WTC11 (cell line): Measurements from ENCODE around the gene ZNF609. TPM values are rescaled to one million over a fixed set of nuclear protein-coding genes. Genes with fewer than 3 reads are reported as not detected.

ENCODE experiments used
- ATAC-seq: fragments of 200-7000 bp; cut with Tn5 transposase; 2 replicates; pipeline ENCODE4 v1.10.0; 2021; ENCODE audit warnings: mild to moderate bottlenecking, moderate library complexity
- CTCF ChIA-PET: fragments of 300-600 bp; sonication (Branson Sonifier 250); formaldehyde crosslinking; loops from one replicate; lab custom pipeline; 2021; ENCODE audit warnings: antibody characterized with exemption; lab: Charles Lee
- POLR2A ChIA-PET: fragments of 350-600 bp; sonication (Branson Sonifier 250); formaldehyde crosslinking; loops from one replicate; lab custom pipeline; 2021; ENCODE audit warnings: antibody characterized with exemption; lab: Charles Lee
- DNase-seq: peaks from one replicate; pipeline ENCODE4 v3.0.0; 2021; ENCODE audit warnings: low spot score
- H3K27ac Mint-ChIP-seq: 2 replicates; pipeline ENCODE4 v1.8.0; 2021; ENCODE audit warnings: mixed read lengths
- H3K27me3 Mint-ChIP-seq: 2 replicates; pipeline ENCODE4 v1.8.0; 2021; ENCODE audit warnings: low read depth, mild to moderate bottlenecking, moderate library complexity, mixed read lengths
- H3K36me3 Mint-ChIP-seq: 2 replicates; pipeline ENCODE4 v1.8.0; 2021; ENCODE audit warnings: mixed read lengths
- H3K4me1 Mint-ChIP-seq: 2 replicates; pipeline ENCODE4 v1.8.0; 2022; ENCODE audit warnings: mixed read lengths
- H3K4me3 Mint-ChIP-seq: 2 replicates; pipeline ENCODE4 v1.8.0; 2021; ENCODE audit warnings: mild to moderate bottlenecking, moderate library complexity, mixed read lengths
- H3K9me3 Mint-ChIP-seq: 2 replicates; pipeline ENCODE4 v1.8.0; 2021; ENCODE audit warnings: mixed read lengths
- MXD4 ChIP-seq: fragments of 250-450 bp; sonication (Bioruptor Pico); IDR thresholded peaks from 2 replicates; pipeline ENCODE4 v1.8.0; 2021; ENCODE audit warnings: mild to moderate bottlenecking, moderate library complexity, borderline replicate concordance
- NFATC4 ChIP-seq: fragments of 250-450 bp; sonication (Bioruptor Pico); IDR thresholded peaks from 2 replicates; pipeline ENCODE4 v1.9.0; 2021; ENCODE audit warnings: mild to moderate bottlenecking
- NR1H2 ChIP-seq: sonication (generic); formaldehyde crosslinking; IDR thresholded peaks from 2 replicates; pipeline ENCODE4 v1.9.0; 2021; ENCODE audit warnings: mild to moderate bottlenecking, moderate library complexity, missing genetic modification reagents
- TEAD1 ChIP-seq: sonication (generic); formaldehyde crosslinking; IDR thresholded peaks from 2 replicates; pipeline ENCODE4 v1.8.0; 2022; ENCODE audit warnings: mild to moderate bottlenecking, missing genetic modification reagents
- ZNF416 ChIP-seq: fragments of 250-450 bp; sonication (Bioruptor Pico); IDR thresholded peaks from 2 replicates; pipeline ENCODE4 v1.9.0; 2021; ENCODE audit warnings: mild to moderate bottlenecking, inconsistent platforms
- total RNA-seq: library from RNA; stranded (reverse); gene quantifications from 3 replicates; pipeline ENCODE4 v1.2.3, GENCODE V29; 2021
- TF ChIP-seq, protein P1 (sequence below): sonication (generic); formaldehyde crosslinking; IDR thresholded peaks from 2 replicates; pipeline ENCODE4 v1.8.1; 2022; ENCODE audit warnings: low read depth, missing genetic modification reagents, borderline replicate concordance
- TF ChIP-seq, protein P2 (sequence below): sonication (generic); formaldehyde crosslinking; IDR thresholded peaks from 2 replicates; pipeline ENCODE4 v1.8.1; 2023; ENCODE audit warnings: mild to moderate bottlenecking, missing genetic modification reagents, moderate library complexity
- TF ChIP-seq, protein P3 (sequence below): sonication (generic); formaldehyde crosslinking; conservative IDR thresholded peaks from 2 replicates; pipeline ENCODE4 v1.8.1; 2022; ENCODE audit warnings: mild to moderate bottlenecking, missing genetic modification reagents
- TF ChIP-seq, protein P4 (sequence below): sonication (generic); formaldehyde crosslinking; IDR thresholded peaks from 2 replicates; pipeline ENCODE4 v1.8.0; 2022; ENCODE audit warnings: mild to moderate bottlenecking, missing genetic modification reagents
- TF ChIP-seq, protein P5 (sequence below): sonication (generic); formaldehyde crosslinking; IDR thresholded peaks from 2 replicates; pipeline ENCODE4 v1.8.1; 2023; ENCODE audit warnings: mild to moderate bottlenecking, moderate library complexity, missing genetic modification reagents
- TF ChIP-seq, protein P6 (sequence below): fragments of 250-450 bp; sonication (Bioruptor Pico); conservative IDR thresholded peaks from 2 replicates; pipeline ENCODE4 v1.9.0; 2021; ENCODE audit warnings: mild to moderate bottlenecking

The ZNF609 gene
- total RNA-seq, 1 experiment from 2014 or later, result 47.4 TPM

DNA sequence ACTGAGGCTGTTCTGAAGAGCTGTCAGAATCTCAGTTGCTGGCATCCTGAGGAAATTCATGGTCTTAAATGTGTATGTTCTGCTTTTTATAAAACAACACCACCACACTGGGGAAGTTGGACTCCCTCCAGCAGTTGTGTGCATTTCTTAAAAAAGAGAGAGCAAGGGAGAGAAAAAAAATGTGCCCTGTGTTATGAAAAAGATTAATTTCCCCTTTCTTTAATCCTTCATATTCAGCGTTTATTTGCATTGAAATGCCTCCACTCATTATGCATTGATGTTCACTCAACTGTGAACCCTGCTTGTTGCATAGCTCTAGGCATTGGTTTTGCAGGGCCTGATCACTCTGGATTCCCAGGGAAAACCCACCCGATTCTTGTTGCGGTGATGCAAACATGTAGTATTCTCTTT is 4.4 kb upstream of the ZNF609 start:
- H3K4me3 Mint-ChIP-seq, result no peak overlapping the region
- no peak for ATAC-seq
- peak overlapping the region; percentile 69 for H3K27ac Mint-ChIP-seq
- TF ChIP-seq NFATC4 (CRISPR knock-in tag), result no peak
- DNase-seq, result no peak
- no peaks in the 10 kb centered on the region for H3K9me3 Mint-ChIP-seq
- ChIA-PET POLR2A (no interaction called here), CTCF (interaction anchor here (1.0 kb wide), 1 partner anchor 226 kb away, joined by 4 read pairs; no protein-coding TSS in a partner anchor)
- no peaks in the 10 kb centered on the region for H3K27me3 Mint-ChIP-seq
- H3K36me3 Mint-ChIP-seq, result no peaks in the 10 kb centered on the region
- peaks cover 55% of the 10 kb centered on the region for H3K4me1 Mint-ChIP-seq

DNA sequence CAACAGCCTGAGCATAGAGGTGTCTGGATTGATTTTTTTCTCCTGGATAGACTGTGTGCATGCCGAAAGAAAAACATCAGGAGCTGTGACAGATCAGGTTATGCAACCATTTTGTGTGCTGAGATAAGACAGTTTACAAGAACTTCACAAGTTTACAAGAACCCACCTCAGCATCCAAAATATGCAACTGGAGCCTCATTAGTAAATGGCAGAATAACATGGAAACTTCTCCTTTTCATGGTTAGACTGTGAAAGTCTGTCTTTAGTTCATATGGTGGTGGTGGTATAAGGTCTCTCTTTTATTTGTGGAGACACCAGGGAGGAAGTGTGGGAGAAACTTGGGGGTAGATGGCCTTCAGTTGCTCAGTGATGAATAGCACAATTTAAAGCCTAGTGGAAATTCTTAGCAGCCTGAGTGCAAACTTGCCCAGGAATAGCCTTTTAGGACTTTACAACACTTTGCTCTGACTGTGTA is 3.7 kb upstream of the ZNF609 start:
- ATAC-seq, result no peak

DNA sequence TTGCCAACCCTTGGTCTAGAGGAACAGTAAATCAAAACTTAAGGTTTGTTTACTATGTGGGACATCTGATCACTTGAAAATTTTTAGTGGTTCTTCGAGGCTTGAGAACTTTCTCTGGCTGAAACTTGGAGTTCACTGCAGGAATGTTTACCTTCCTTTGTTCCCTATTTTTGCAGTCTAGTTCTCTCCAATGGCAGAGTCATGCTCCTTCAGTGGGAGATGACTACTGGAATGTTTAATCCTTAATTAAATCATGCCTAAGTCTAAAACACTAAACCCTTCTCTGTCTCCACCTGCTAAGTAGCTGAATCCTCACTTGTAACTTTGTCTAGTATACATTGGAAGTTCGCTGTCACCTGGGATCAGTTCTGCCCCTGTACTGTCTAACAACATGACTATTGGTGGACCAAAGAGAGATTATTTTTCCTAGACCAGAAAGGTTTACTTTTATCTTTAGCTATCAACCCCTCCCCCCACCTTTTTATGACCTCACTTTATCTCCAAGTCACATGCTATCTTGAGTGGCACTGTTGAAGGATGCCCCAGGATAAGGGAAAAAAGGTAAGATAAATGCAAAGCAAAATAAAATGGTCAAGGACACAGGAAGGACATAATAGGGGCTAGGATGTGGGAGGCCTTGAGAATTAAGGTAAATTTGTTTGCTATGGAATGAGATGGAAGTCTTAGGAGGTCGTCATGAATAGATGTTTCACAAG is 1.2 kb upstream of the ZNF609 start:
- TF ChIP-seq, protein P1, sequence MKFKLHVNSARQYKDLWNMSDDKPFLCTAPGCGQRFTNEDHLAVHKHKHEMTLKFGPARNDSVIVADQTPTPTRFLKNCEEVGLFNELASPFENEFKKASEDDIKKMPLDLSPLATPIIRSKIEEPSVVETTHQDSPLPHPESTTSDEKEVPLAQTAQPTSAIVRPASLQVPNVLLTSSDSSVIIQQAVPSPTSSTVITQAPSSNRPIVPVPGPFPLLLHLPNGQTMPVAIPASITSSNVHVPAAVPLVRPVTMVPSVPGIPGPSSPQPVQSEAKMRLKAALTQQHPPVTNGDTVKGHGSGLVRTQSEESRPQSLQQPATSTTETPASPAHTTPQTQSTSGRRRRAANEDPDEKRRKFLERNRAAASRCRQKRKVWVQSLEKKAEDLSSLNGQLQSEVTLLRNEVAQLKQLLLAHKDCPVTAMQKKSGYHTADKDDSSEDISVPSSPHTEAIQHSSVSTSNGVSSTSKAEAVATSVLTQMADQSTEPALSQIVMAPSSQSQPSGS (CRISPR knock-in tag), result no peak
- ChIA-PET POLR2A (interaction anchor here (0.8 kb wide), 1 partner anchor 72 kb away, joined by 4 read pairs; the partner anchor contains the start of gene TRIP4), CTCF (interaction anchor here (1.0 kb wide), 1 partner anchor 176 kb away, joined by 3 read pairs; no protein-coding TSS in a partner anchor)
- peak overlapping the region; percentile 69 for H3K4me3 Mint-ChIP-seq
- DNase-seq, result no peak
- no peaks in the 10 kb centered on the region for H3K9me3 Mint-ChIP-seq
- H3K27me3 Mint-ChIP-seq, result no peaks in the 10 kb centered on the region
- H3K27ac Mint-ChIP-seq, result no peak overlapping the region
- H3K4me1 Mint-ChIP-seq, result peaks cover 72% of the 10 kb centered on the region
- H3K36me3 Mint-ChIP-seq, result no peaks in the 10 kb centered on the region
- no peak for ATAC-seq

More for the DNA sequence above, 3.7 kb upstream of the ZNF609 start:
- Mint-ChIP-seq H3K4me1 (peaks cover 59% of the 10 kb centered on the region), H3K27ac (no peak overlapping the region), H3K4me3 (no peak overlapping the region), H3K36me3 (no peaks in the 10 kb centered on the region), H3K27me3 (no peaks in the 10 kb centered on the region), H3K9me3 (no peaks in the 10 kb centered on the region)
- TF ChIP-seq NR1H2 (CRISPR knock-in tag), result no peak
- TF ChIP-seq, protein P2, sequence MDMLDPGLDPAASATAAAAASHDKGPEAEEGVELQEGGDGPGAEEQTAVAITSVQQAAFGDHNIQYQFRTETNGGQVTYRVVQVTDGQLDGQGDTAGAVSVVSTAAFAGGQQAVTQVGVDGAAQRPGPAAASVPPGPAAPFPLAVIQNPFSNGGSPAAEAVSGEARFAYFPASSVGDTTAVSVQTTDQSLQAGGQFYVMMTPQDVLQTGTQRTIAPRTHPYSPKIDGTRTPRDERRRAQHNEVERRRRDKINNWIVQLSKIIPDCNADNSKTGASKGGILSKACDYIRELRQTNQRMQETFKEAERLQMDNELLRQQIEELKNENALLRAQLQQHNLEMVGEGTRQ (CRISPR knock-in tag), result no peak
- DNase-seq, result no peak
- ChIA-PET CTCF (interaction anchor here (1.0 kb wide), 1 partner anchor 225 kb away, joined by 4 read pairs; no protein-coding TSS in a partner anchor), POLR2A (no interaction called here)

DNA sequence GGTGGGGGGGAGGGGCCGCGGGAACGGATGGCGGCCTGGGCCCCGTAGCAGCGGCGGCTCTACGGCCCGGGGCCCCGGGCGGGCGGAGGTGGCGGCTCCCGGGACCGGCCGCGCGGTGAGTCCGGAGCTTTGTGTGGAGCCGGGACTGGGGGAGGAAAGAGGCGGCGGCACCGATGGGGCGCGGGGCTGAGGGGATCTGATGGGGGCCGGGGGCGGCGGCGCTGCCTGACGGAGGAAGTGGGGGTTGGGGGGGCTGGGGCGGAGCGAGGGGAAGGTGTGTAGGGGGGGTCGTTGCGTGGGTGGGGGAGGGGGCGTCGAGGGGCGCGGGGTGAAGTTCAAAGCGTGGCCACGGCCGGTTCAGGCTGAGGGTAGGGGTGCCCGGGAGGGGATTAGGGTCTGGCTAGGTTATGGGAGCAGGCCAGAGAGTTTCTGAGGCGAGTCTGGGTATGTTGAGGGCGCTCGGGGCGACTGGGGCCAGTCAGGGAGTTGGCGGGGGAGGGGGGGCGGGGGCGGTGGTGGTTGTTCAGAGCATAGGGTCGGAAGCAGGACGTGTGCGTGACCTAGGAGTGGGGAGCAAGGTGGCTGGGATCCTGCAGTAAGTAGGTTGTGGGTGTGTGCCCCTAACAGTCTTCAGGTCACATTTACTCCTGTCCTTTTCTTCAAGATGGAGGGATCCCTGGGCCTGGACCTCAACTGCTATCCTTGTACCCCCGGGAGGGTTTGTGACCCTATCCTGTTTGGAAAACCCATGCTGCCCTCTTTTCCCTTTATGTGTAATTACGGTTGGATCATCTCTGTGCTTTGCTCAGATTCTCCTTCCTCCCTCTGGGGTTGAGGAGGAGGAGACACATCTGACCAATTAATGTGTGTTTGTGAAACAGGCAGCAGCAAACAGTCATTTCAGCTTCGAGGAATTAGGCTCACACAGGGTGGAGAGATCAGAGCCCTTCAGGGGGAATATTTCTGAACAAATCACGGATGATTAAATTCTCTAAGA is 644 bp downstream of the ZNF609 start:
- TF ChIP-seq ZNF416 (CRISPR knock-in tag) (no peak), MXD4 (no peak), TEAD1 (CRISPR knock-in tag) (peak; percentile 29; the same call in 1 of the 2 replicates)
- TF ChIP-seq, protein P3, sequence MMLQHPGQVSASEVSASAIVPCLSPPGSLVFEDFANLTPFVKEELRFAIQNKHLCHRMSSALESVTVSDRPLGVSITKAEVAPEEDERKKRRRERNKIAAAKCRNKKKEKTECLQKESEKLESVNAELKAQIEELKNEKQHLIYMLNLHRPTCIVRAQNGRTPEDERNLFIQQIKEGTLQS (CRISPR knock-in tag), result no peak
- TF ChIP-seq, protein P4, sequence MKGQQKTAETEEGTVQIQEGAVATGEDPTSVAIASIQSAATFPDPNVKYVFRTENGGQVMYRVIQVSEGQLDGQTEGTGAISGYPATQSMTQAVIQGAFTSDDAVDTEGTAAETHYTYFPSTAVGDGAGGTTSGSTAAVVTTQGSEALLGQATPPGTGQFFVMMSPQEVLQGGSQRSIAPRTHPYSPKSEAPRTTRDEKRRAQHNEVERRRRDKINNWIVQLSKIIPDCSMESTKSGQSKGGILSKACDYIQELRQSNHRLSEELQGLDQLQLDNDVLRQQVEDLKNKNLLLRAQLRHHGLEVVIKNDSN, result no peak
- TF ChIP-seq, protein P5, sequence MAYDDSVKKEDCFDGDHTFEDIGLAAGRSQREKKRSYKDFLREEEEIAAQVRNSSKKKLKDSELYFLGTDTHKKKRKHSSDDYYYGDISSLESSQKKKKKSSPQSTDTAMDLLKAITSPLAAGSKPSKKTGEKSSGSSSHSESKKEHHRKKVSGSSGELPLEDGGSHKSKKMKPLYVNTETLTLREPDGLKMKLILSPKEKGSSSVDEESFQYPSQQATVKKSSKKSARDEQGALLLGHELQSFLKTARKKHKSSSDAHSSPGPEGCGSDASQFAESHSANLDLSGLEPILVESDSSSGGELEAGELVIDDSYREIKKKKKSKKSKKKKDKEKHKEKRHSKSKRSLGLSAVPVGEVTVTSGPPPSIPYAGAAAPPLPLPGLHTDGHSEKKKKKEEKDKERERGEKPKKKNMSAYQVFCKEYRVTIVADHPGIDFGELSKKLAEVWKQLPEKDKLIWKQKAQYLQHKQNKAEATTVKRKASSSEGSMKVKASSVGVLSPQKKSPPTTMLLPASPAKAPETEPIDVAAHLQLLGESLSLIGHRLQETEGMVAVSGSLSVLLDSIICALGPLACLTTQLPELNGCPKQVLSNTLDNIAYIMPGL (CRISPR knock-in tag), result no peak
- TF ChIP-seq, protein P6, sequence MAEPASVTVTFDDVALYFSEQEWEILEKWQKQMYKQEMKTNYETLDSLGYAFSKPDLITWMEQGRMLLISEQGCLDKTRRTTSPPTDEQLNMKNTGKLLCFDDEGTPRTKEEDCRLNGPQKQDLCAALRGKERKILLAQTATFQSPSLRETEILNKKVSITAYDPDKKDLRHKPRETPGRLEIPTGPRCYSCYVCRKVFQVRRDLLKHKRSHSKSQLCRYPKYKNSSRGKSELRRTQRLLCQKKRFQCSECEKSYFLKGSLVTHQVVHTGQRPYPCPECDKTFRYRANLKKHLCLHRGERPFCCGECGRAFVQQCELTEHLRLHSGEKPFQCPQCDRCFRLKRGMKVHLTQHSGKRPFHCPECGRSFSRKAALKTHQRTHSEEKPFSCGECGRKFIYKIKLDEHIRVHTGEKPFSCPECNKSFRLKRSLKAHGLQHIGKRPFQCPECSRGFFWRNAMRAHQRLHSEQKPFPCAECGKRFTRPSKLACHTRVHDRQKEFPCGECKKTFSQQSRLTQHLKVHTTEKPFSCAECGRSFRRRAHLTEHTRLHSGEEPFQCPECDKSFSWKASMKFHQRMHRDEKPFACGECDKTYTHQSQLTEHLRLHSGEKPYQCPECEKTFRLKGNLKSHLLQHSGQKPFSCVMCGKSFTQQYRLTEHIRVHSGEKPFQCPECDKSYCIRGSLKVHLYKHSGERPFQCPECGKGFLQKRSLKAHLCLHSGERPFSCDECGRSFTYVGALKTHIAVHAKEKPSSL, result no peak
- H3K9me3 Mint-ChIP-seq, result no peaks in the 10 kb centered on the region
- H3K4me1 Mint-ChIP-seq, result peaks cover 69% of the 10 kb centered on the region
- CTCF ChIA-PET, result interaction anchor here (0.9 to 1.1 kb wide), 3 partner anchors 31 to 191 kb away, joined by 3 read pairs; no protein-coding TSS in a partner anchor
- H3K36me3 Mint-ChIP-seq, result no peaks in the 10 kb centered on the region
- POLR2A ChIA-PET, result interaction anchor here (0.6 kb wide), 1 partner anchor 354 kb away, joined by 3 read pairs; no protein-coding TSS in a partner anchor
- peak overlapping the region; percentile 96 for H3K27ac Mint-ChIP-seq
- ATAC-seq, result peak; percentile 26
- no peaks in the 10 kb centered on the region for H3K27me3 Mint-ChIP-seq
- peak overlapping the region; percentile 95 for H3K4me3 Mint-ChIP-seq
- DNase-seq, result peak; percentile 33
